Right ventricle myocardium inferior (tissue), 1 donor: ENCODE measurements around the gene FAM241A. TPM values are rescaled to one million over a fixed set of nuclear protein-coding genes. Genes with fewer than 3 reads are reported as not detected.
"Not testable (repeated sequence)": the region's sequence is repeated elsewhere in the genome, so short reads cannot be mapped to it uniquely, and the experiment has no call there.

Source experiments
- ATAC-seq: fragments of 200-7000 bp; cut with Tn5 transposase; one replicate; pipeline ENCODE4 v1.9.1; 2020; ENCODE audit warnings: mild to moderate bottlenecking, moderate library complexity
- DNase-seq: peaks from one replicate; pipeline ENCODE4 v3.0.0; 2021; ENCODE audit errors: missing footprints
- intact Hi-C: fragments of 100-400 bp; cut with DNase I; formaldehyde crosslinking; loops from one replicate; pipeline ENCODE4 v1.11.0; 2022
- total RNA-seq: library from RNA; stranded (reverse); fragmentation: NEBNext Ultra II Directional; extraction: Animal tissue kit (Norgen Biotek cat#: 25700); gene quantifications from one replicate; pipeline ENCODE4 v1.2.1, GENCODE V29; 2021
- donor health status: DM: no; HTN: yes; CAD: no; lungs with severe emphysema.

Gene FAM241A
- total RNA-seq, 1 donor from 2014 or later = 8.8 TPM

DNA sequence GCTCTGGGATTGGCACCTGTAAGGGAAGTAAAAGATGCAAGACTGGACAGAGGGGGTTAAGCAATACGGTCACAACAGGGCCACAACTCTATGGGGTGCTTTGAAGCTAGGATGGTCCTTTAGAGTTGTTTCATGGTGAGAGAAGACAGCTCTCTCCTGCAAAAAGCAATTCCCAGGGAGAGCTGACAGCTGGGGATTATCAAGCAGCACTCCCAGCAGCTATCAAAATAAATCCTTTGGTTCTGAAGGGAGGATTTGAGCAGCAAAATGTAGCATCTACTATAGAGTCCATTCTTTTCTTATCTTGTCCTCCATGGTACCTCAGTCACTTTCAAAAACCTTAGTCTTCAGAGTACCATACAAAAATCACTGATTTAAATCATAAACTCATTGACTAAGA is 51.2 kb downstream of the FAM241A start:
- no peak for DNase-seq
- intact Hi-C loops = no loop called here
- ATAC-seq = no peak

DNA sequence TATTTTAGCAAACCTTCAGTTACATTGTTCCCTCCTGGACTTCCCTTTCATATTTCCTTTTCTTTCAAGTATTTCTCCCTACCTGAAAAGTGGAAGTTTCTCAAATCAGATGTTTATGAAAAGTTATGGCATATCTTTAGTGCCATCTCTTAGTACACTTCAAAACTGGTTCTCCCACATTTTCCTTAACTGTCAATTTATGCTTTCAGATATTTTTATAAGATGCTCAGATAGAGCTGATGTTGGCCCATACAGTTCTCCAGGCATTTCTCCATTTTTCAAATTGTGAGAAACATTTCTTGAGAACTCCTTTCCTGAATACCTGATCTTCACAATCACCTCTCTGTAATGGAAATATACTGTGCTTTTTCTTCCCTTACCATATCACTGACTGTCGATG is 53.8 kb downstream of the FAM241A start:
- no peak for ATAC-seq
- intact Hi-C loops = no loop called here
- no peak for DNase-seq

GRCh38 chr4:112201915-112202505 is 56.8 kb downstream of the FAM241A start:
- ATAC-seq (no peak), DNase-seq (no peak)
- intact Hi-C loops = no loop called here

GRCh38 chr4:112203593-112203992 is 58.3 kb downstream of the FAM241A start:
- ATAC-seq = no peak
- DNase-seq = no peak
- intact Hi-C loops = no loop called here

GRCh38 chr4:112206431-112206830 is 61.2 kb downstream of the FAM241A start:
- DNase-seq = no peak
- ATAC-seq = no peak
- intact Hi-C loops = no loop called here

DNA sequence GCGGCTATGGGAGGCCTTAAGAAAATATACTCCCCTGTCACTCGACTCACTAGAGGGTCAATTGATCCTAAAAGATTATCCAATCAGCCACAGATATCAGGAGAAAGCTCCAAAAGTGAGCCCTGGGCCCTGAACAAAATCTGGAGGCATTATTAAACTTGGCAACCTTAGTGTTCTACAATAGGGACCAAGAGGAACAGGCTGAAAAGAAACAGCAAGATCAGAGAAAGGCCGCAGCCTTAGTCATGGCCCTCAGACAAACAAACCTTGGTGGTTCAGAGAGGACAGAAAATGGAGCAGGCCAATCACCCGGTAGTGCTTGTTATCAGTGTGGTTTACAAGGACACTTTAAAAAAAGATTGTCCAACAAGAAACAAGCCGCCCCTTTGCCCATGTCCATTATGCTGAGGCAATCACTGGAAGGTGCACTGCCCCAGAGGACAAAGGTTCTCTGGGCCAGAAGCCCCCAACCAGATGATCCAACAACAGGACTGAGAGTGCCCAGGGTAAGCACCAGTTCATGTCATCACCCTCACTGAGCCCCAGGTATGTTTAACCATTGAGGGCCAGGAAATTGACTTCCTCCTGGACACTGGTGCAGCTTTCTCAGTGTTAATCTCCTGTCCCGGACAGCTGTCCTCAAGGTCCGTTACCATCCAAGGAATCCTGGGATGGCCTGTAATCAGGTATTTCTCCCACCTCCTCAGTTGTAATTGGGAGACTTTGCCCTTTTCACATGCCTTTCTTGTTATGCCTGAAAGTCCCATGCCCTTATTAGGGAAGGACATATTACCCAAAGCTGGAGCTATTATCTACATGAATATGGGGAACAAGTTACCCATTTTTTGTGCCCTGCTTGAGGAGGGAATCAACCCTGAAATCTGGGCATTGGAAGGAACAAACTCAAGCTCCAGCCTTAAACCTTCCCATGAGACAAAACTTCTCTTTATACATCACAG is 63.2 kb downstream of the FAM241A start:
- intact Hi-C loops, ATAC-seq: not testable (repeated sequence)

GRCh38 chr4:112210777-112211176 is 65.5 kb downstream of the FAM241A start:
- ATAC-seq (no peak), DNase-seq (no peak)
- intact Hi-C loops = no loop called here

More for the DNA sequence above, 63.2 kb downstream of the FAM241A start:
- DNase-seq = not testable (repeated sequence)

GRCh38 chr4:112213091-112213490 is 67.8 kb downstream of the FAM241A start:
- intact Hi-C loops = no loop called here
- ATAC-seq (no peak), DNase-seq (no peak)

GRCh38 chr4:112213856-112214255 is 68.6 kb downstream of the FAM241A start:
- intact Hi-C loops = no loop called here
- ATAC-seq (no peak), DNase-seq (no peak)

DNA sequence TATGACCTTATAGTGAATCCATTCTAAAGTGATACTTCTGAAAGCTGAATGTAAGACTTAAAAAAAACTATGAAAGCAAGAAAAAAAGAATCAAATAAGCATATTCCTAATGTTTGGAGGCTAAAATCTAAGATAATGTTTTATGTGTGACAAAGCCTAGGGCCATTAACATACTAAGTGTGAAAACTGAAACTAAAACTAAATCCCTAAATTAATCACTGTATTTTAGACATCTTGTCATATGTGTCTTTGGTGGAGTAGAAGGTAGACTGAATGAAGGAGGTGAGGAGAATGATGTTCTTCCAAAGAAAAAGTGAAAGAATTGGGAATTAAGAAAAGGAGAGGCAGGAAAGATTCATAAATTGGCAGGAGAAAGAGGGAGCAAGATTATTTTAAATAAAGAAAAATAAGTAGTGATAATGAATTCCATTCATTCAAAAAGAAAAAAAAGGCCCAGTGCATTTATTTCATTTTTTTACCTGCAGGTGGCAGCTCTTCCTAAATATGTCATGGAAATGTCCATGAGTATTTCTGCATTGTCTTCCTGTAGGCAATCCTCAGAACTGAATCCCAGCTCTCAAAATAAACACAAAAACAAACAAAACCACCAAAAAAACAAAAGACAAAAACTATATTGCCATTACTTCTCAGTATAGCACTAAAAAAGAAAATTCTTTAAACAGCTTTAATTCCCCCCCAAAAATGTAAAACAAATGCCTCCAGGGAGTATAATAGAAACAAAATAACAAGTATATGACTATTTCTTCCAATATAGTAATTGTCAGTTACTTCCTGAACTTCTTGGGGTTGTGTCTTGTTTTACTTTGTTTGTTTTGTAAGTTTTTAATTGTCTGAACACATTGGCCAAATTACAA is 69.4 kb downstream of the FAM241A start:
- DNase-seq (no peak), ATAC-seq (no peak)
- intact Hi-C loops = no loop called here

GRCh38 chr4:112219826-112220366 is 74.6 kb downstream of the FAM241A start:
- intact Hi-C loops = no loop called here
- ATAC-seq (peak; percentile 46), DNase-seq (no peak)

- intact Hi-C loops = no loop called here
- ATAC-seq (no peak), DNase-seq (no peak)
Observed at GRCh38 chr4:112222219-112222955, 77.1 kb downstream of the FAM241A start.

- DNase-seq (no peak), ATAC-seq (no peak)
- intact Hi-C loops = no loop called here
Observed at GRCh38 chr4:112225157-112225556, 79.9 kb downstream of the FAM241A start.

DNA sequence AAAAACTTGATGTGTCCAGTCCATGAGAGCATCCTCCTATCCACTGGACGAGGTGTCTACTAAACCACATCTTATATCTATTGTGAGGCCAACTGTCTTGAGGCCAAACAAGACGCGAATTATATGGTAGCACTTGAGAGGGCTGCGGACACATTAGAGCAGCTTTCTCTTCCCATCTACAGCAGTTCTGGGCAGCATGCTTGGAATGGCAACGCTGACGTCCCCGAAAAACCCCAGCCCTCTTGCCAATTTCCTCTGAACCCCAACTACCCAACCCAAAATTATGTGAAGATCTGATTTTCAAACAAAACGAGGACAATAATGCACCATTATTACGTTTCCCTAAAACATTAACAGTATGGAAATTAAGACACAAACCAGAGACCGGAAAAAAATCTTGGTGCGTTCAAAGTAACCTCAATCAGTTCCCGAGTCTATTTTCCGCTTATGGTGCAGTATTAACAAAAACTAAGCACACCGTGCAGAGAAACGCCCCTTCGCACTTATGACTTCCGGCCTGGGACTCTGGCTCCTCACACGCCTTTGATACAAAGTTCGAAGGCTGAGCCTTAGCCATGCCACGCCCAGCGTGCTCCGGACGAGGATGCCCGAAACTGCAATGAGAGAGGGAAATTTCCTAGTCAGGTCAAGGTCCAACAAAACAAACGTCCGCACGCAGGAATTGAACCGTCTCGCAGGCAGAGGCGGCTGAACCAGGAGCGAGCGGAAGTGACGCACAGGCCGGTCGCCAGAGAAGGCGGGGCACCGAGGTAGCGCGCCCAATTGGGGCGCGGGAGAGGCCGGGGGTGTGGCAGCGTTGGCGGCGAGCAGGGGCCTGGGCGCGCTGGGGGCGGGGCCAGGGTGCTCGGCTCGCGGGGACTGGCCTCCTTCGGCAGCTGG is 85.9 kb downstream of the FAM241A start:
- peak; percentile 99 for DNase-seq
- intact Hi-C loops = loop anchor here (5.0 kb wide), 1 partner anchor 56 kb away; the partner anchor contains the start of gene TIFA
- peak; percentile 99 for ATAC-seq

- intact Hi-C loops = loop anchor here (1.0 to 5.0 kb wide), 2 partner anchors 55 to 87 kb away; partner anchors contain the start of genes FAM241A and TIFA
- ATAC-seq = peak; percentile 82
- peak; percentile 91 for DNase-seq
Observed at GRCh38 chr4:112231779-112232713, 86.8 kb downstream of the FAM241A start, which contains the start of gene AP1AR. Gene AP1AR (plus strand): TSS chr4:112231787. CDS start chr4:112232092, 305 bp downstream.
